KMS-11 (cell line): Measurements from ENCODE around the gene GBE1.

Experiments used
- H2AFZ ChIP-seq: fragments of 200-600 bp; sonication (generic); 2 replicates; pipeline ENCODE4 v1.6.1; 2016; ENCODE audit warnings: antibody characterized with exemption, mixed run types, low read depth
- H3K27ac ChIP-seq: fragments of 200-600 bp; sonication (generic); 2 replicates; pipeline ENCODE4 v1.6.1; 2016; ENCODE audit warnings: mild to moderate bottlenecking, mixed run types
- H3K27me3 ChIP-seq: fragments of 200-600 bp; sonication (generic); 2 replicates; pipeline ENCODE4 v1.6.1; 2017; ENCODE audit warnings: mild to moderate bottlenecking, low read depth, mixed run types, moderate library complexity; ENCODE audit not compliant: insufficient read depth
- H3K36me3 ChIP-seq: fragments of 200-600 bp; sonication (generic); 2 replicates; pipeline ENCODE4 v1.6.1; 2017; ENCODE audit warnings: mild to moderate bottlenecking, mixed run types; ENCODE audit not compliant: insufficient read depth
- H3K4me1 ChIP-seq: fragments of 200-600 bp; sonication (generic); 2 replicates; pipeline ENCODE4 v1.6.1; 2016; ENCODE audit warnings: mild to moderate bottlenecking, low read depth, mixed run types; ENCODE audit not compliant: poor library complexity, severe bottlenecking
- H3K4me2 ChIP-seq: fragments of 200-600 bp; sonication (generic); 2 replicates; pipeline ENCODE4 v1.7.0; 2016; ENCODE audit warnings: mild to moderate bottlenecking, mixed run types
- H3K4me3 ChIP-seq: fragments of 200-600 bp; sonication (generic); IDR thresholded peaks from 2 replicates; pipeline ENCODE4 v1.6.1; 2017; ENCODE audit warnings: low read depth, low read length, mixed read lengths; ENCODE audit not compliant: insufficient read depth
- H3K79me2 ChIP-seq: fragments of 200-600 bp; sonication (generic); 2 replicates; pipeline ENCODE4 v1.6.1; 2016; ENCODE audit warnings: low read depth, mixed run types; ENCODE audit not compliant: insufficient read depth
- H3K9ac ChIP-seq: fragments of 200-600 bp; sonication (generic); 2 replicates; pipeline ENCODE4 v1.6.1; 2016; ENCODE audit warnings: mild to moderate bottlenecking, mixed run types
- H4K20me1 ChIP-seq: fragments of 200-600 bp; sonication (generic); 2 replicates; pipeline ENCODE4 v1.6.1; 2016; ENCODE audit warnings: mild to moderate bottlenecking, mixed run types; ENCODE audit not compliant: insufficient read depth
- TF ChIP-seq, protein P1 (sequence below): fragments of 200-600 bp; sonication (generic); conservative IDR thresholded peaks from 2 replicates; pipeline ENCODE4 v1.6.1; 2017; ENCODE audit warnings: low read depth, mild to moderate bottlenecking, antibody characterized with exemption, low read length, moderate library complexity, mixed read lengths

Gene GBE1

DNA sequence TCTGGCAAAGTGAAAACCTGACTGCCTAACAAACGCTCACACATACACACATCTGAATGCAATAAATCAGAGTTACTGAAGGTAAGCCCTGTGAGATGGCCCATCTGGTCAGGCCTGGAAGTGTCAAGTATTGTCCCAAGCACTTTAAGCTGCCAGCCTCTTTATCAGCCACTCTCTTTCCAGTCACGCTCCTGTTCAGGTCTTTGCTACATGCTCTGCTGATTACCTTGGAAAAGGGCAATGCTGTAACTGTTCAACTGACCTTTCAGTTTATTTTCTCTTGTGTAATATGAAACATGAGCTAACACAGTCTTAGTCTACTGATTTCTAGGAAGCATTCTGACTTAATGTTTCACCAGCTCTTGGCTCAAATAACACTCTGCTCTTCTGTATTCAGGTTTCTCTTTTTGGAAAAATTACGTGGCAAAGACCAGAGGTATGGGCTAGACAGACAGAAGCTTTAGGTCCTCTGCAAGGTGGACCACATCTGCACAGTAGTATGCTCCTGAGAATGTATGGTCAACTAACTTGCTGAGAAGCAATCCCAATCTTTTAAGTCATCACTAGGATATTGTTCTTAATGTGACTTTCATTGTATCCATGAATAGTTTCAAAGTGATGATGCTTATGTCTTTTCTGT lies 44.5 kb downstream of the GBE1 start:
- Histone ChIP-seq H3K79me2 (no peaks in the 10 kb centered on the region), H3K36me3 (no peaks in the 10 kb centered on the region), H3K4me1 (no peaks in the 10 kb centered on the region), H3K9ac (no peak overlapping the region), H3K27me3 (no peaks in the 10 kb centered on the region), H2AFZ (no peak overlapping the region), H3K27ac (no peak overlapping the region), H3K4me3 (no peak overlapping the region), H4K20me1 (no peaks in the 10 kb centered on the region), H3K4me2 (no peak overlapping the region)
- TF ChIP-seq, protein P1, sequence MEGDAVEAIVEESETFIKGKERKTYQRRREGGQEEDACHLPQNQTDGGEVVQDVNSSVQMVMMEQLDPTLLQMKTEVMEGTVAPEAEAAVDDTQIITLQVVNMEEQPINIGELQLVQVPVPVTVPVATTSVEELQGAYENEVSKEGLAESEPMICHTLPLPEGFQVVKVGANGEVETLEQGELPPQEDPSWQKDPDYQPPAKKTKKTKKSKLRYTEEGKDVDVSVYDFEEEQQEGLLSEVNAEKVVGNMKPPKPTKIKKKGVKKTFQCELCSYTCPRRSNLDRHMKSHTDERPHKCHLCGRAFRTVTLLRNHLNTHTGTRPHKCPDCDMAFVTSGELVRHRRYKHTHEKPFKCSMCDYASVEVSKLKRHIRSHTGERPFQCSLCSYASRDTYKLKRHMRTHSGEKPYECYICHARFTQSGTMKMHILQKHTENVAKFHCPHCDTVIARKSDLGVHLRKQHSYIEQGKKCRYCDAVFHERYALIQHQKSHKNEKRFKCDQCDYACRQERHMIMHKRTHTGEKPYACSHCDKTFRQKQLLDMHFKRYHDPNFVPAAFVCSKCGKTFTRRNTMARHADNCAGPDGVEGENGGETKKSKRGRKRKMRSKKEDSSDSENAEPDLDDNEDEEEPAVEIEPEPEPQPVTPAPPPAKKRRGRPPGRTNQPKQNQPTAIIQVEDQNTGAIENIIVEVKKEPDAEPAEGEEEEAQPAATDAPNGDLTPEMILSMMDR, result no peak

DNA sequence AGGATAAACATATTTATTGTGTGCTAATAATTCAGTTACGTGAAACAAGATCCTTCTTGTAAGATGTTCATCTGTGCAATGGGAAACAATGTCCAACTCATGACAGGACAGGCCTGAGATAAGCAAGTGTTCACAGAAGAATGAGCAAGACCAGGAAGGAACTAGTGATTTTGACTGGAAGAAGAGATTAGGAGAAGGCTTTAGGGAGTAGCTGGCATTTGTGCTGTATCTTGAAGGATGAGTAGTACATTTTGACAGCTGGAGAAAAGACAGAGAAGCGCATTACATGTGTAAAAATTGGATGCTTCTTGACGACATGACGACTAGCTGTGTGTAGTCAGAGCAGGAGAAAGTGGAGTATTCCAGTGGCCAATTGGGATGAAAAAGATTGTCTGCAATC lies 48.4 kb downstream of the GBE1 start:
- Histone ChIP-seq H3K4me2 (no peak overlapping the region), H3K4me3 (no peak overlapping the region)

DNA sequence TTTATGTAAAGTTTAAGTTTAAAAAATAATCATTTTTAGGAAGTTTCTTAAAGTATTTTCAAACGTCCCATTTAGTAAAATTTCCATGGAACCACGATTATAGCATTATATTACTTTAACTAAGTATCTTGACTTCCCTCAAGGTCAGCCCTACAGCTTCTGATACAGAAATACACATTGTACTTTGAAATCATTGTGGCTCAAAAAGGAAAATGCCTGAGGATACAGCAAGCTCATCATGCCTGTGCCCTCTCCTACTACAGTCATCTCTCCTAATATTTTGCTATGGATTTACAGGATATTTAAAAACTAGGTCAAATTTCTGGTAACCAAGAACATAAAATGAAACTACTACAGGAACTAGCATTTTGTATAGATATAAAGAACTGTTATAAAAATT lies 51.8 kb downstream of the GBE1 start:
- no peak overlapping the region for H3K4me2 ChIP-seq
- no peak overlapping the region for H3K4me3 ChIP-seq
- H3K79me2 ChIP-seq, result no peaks in the 10 kb centered on the region
- TF ChIP-seq, protein P1, result no peak
- no peak overlapping the region for H3K9ac ChIP-seq
- H2AFZ ChIP-seq, result no peak overlapping the region
- H3K27ac ChIP-seq, result no peak overlapping the region
- H4K20me1 ChIP-seq, result no peaks in the 10 kb centered on the region
- no peaks in the 10 kb centered on the region for H3K27me3 ChIP-seq
- no peaks in the 10 kb centered on the region for H3K4me1 ChIP-seq
- H3K36me3 ChIP-seq, result no peaks in the 10 kb centered on the region

More for the DNA sequence above, 48.4 kb downstream of the GBE1 start:
- Histone ChIP-seq H3K36me3 (no peaks in the 10 kb centered on the region), H3K27me3 (no peaks in the 10 kb centered on the region), H3K4me1 (no peaks in the 10 kb centered on the region), H3K79me2 (no peaks in the 10 kb centered on the region), H3K27ac (no peak overlapping the region), H3K9ac (no peak overlapping the region), H2AFZ (no peak overlapping the region), H4K20me1 (no peaks in the 10 kb centered on the region)
- TF ChIP-seq, protein P1, result no peak

DNA sequence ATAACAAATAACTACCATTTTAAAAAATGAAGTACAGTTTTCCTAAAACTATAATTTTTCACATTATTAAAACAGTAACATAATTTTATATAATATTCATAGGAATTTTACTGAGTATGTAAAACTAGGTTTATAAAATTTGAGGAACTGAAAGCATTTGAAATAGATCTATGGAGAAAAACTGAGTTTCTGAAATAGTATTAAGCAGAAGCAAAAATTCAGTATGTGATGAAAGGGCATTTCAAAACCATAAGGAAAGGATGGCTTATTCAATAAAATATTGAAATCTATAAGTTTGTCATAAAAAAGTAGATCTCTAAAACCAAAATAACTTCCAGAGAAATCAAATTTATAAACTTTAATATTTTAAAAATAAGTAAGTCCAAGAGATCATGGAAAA lies 53.4 kb downstream of the GBE1 start:
- Histone ChIP-seq H3K4me2 (no peak overlapping the region), H3K9ac (no peak overlapping the region), H3K4me1 (no peaks in the 10 kb centered on the region), H3K27ac (no peak overlapping the region), H2AFZ (no peak overlapping the region), H3K36me3 (no peaks in the 10 kb centered on the region), H4K20me1 (no peaks in the 10 kb centered on the region), H3K27me3 (no peaks in the 10 kb centered on the region), H3K79me2 (no peaks in the 10 kb centered on the region), H3K4me3 (no peak overlapping the region)
- TF ChIP-seq, protein P1, result no peak
